Neural progenitor cell (in vitro differentiated cells): ENCODE measurements around the gene SMTNL2.

Source experiments
- CTCF ChIP-seq: fragments of 200-600 bp; sonication (generic); IDR thresholded peaks from 2 replicates; pipeline ENCODE4 v1.5.1; 2017; ENCODE audit warnings: antibody characterized with exemption, mild to moderate bottlenecking
- EZH2 ChIP-seq: fragments of 200-600 bp; sonication (generic); IDR thresholded peaks from 2 replicates; pipeline ENCODE4 v1.6.1; 2017; ENCODE audit warnings: antibody characterized with exemption, mild to moderate bottlenecking, moderate library complexity
- EZH2phosphoT487 ChIP-seq: fragments of 200-600 bp; sonication (generic); IDR thresholded peaks from 2 replicates; pipeline ENCODE4 v1.6.1; 2017; ENCODE audit warnings: antibody characterized with exemption

- TF ChIP-seq CTCF (no peak), EZH2 (no peak), EZH2phosphoT487 (no peak)
These were observed 10.1 kb downstream of the SMTNL2 start for GRCh38 chr17:4594406-4594805.
